Measurements from ENCODE around the gene SMARCE1.

The SMARCE1 gene

GRCh38 chr17:40645943-40646342 lies 1.7 kb downstream of the SMARCE1 start:
- Histone ChIP-seq H3K4me1 (ENCODE audit: control insufficient read depth, insufficient read depth, low read length) (peaks cover 12% of the 10 kb centered on the region; the same call in 1 of the 2 replicates), H3K36me3 (ENCODE audit: control insufficient read depth in 2 of 2, insufficient read depth in 1 of 2, low read length in 2 of 2) (peaks cover 49% of the 10 kb centered on the region in 2 experiments), H3K27ac (ENCODE audit: extremely low read depth, low read depth, low read length) (no peak overlapping the region), H3K9me3 (ENCODE audit: control insufficient read depth, insufficient read depth, low read depth, low read length) (no peaks in the 10 kb centered on the region), H3K4me3 (ENCODE audit: low read depth, low read length) (no peak overlapping the region)
- TF ChIP-seq ZNF747 (tag by site-specific recombination; IDR thresholded peaks at IDR 0.05) = no peak
- no peak for TF ChIP-seq OSR2 (tag by site-specific recombination; IDR thresholded peaks at IDR 0.05)
- TF ChIP-seq TSHZ1 (tag by site-specific recombination; IDR thresholded peaks at IDR 0.05; ENCODE audit: borderline replicate concordance) = no peak
- no peak for TF ChIP-seq ZNF184 (tag by site-specific recombination; IDR thresholded peaks at IDR 0.05)
- no peak for TF ChIP-seq ZFP37 (tag by site-specific recombination; IDR thresholded peaks at IDR 0.05)
- no peak for TF ChIP-seq REPIN1 (tag by site-specific recombination; IDR thresholded peaks at IDR 0.05; ENCODE audit: low read depth)
- TF ChIP-seq ZNF654 (tag by site-specific recombination; IDR thresholded peaks at IDR 0.05; ENCODE audit: low read depth) = no peak
- TF ChIP-seq GLI2 (tag by site-specific recombination; IDR thresholded peaks at IDR 0.05; ENCODE audit: borderline replicate concordance, low read depth) = no peak
- no peak for TF ChIP-seq ZNF501 (tag by site-specific recombination; IDR thresholded peaks at IDR 0.05)
- CTCF ChIA-PET = interaction anchor here (0.6 to 2.1 kb wide), 9 partner anchors 11 to 1022 kb away, joined by 3 to 5 read pairs (median 3); no protein-coding TSS in a partner anchor
- POLR2A ChIA-PET = interaction anchor here (0.7 to 2.1 kb wide), 3 partner anchors 21 to 1043 kb away, joined by 5 to 9 read pairs (median 5); partner anchors contain the start of gene EIF1

- Histone ChIP-seq H3K4me3 (ENCODE audit: low read depth, low read length) (no peak overlapping the region), H3K27ac (ENCODE audit: extremely low read depth, low read depth, low read length) (no peak overlapping the region), H3K9me3 (ENCODE audit: control insufficient read depth, insufficient read depth, low read depth, low read length) (no peaks in the 10 kb centered on the region), H3K4me1 (ENCODE audit: control insufficient read depth, insufficient read depth, low read length) (peaks cover 12% of the 10 kb centered on the region; the same call in 1 of the 2 replicates), H3K36me3 (ENCODE audit: control insufficient read depth in 2 of 2, insufficient read depth in 1 of 2, low read length in 2 of 2) (peaks cover 55 to 56% of the 10 kb centered on the region in 2 experiments)
- POLR2A ChIA-PET = interaction anchor here (0.7 to 2.1 kb wide), 3 partner anchors 21 to 1044 kb away, joined by 5 to 9 read pairs (median 5); partner anchors contain the start of gene EIF1
- CTCF ChIA-PET = interaction anchor here (0.6 to 1.0 kb wide), 2 partner anchors 19 to 1022 kb away, joined by 3 to 6 read pairs; no protein-coding TSS in a partner anchor
- TF ChIP-seq ZBTB49 (tag by site-specific recombination; IDR thresholded peaks at IDR 0.05; ENCODE audit: low read depth) (no peak), ZNF248 (tag by site-specific recombination; IDR thresholded peaks at IDR 0.05) (no peak), YY1 (tag by site-specific recombination; IDR thresholded peaks at IDR 0.05) (no peak), ZNF837 (tag by site-specific recombination; IDR thresholded peaks at IDR 0.05) (no peak), ZNF266 (tag by site-specific recombination; IDR thresholded peaks at IDR 0.05; ENCODE audit: low read depth) (no peak), ZSCAN4 (tag by site-specific recombination; IDR thresholded peaks at IDR 0.05) (no peak), ZBTB7A (tag by site-specific recombination; IDR thresholded peaks at IDR 0.05; ENCODE audit: low read depth) (no peak), MEIS1 (CRISPR knock-in tag; IDR thresholded peaks at IDR 0.05; ENCODE audit: borderline replicate concordance) (no peak), ZNF660 (tag by site-specific recombination; IDR thresholded peaks at IDR 0.05) (no peak), GFI1B (tag by site-specific recombination; IDR thresholded peaks at IDR 0.05) (no peak), ZNF530 (tag by site-specific recombination; IDR thresholded peaks at IDR 0.05; ENCODE audit: low read depth) (no peak), ZBTB11 (tag by site-specific recombination; conservative IDR thresholded peaks at IDR 0.05; ENCODE audit: low read depth) (no peak), ZNF423 (tag by site-specific recombination; IDR thresholded peaks at IDR 0.05) (no peak), GLI4 (tag by site-specific recombination; IDR thresholded peaks at IDR 0.05) (no peak), ZNF404 (tag by site-specific recombination; IDR thresholded peaks at IDR 0.05) (no peak), IKZF3 (tag by site-specific recombination; IDR thresholded peaks at IDR 0.05) (no peak), TRIM28 (IDR thresholded peaks at IDR 0.05; ENCODE audit: borderline replicate concordance, low read length) (no peak)
Measured at GRCh38 chr17:40645291-40645690, 2.3 kb downstream of the SMARCE1 start.
